Left lung (tissue), 10 donors: ENCODE measurements around the gene MYO7A. TPM values are rescaled to one million over a fixed set of nuclear protein-coding genes. Genes with fewer than 3 reads are reported as not detected.

ENCODE experiments used
- ATAC-seq: fragments of 200-7000 bp; cut with Tn5 transposase; one replicate; pipeline ENCODE4 v1.9.1; 2020; ENCODE audit warnings: moderate library complexity
- DNase-seq, 4 donors: peaks; one replicate each; pipeline ENCODE4 v3.0.0-alpha.2; 2013 to 2020
- H3K27ac ChIP-seq, 2 donors: fragments of 200-600 bp; sonication (generic) in 1 of 2; one replicate each; pipeline versions ENCODE4 v1.5.0 to v1.8.0; 2020 to 2021
- H3K27me3 ChIP-seq, 2 donors: fragments of 200-600 bp; sonication (generic) in 1 of 2; one replicate each; pipeline versions ENCODE4 v1.5.0 to v1.8.0; 2020 to 2021
- H3K36me3 ChIP-seq, 2 donors: fragments of 200-600 bp; sonication (generic) in 1 of 2; one replicate each; pipeline versions ENCODE4 v1.5.0 to v1.8.0; 2020 to 2021
- H3K4me1 ChIP-seq, 2 donors: fragments of 200-600 bp; one replicate each; pipeline ENCODE4 v1.8.0; 2021
- H3K4me3 ChIP-seq, 2 donors: fragments of 200-600 bp; sonication (generic) in 1 of 2; one replicate each; pipeline versions ENCODE4 v1.5.0 to v1.8.0; 2020 to 2021; ENCODE audit warnings: mild to moderate bottlenecking in 1 of 2
- H3K9me3 ChIP-seq, 2 donors: fragments of 200-600 bp; sonication (generic) in 1 of 2; one replicate each; pipeline versions ENCODE4 v1.5.0 to v1.8.0; 2020 to 2021
- intact Hi-C, 2 donors: fragments of 100-400 bp; cut with DNase I; formaldehyde crosslinking; loops; one replicate each; pipeline versions ENCODE4 v1.11.2 to v1.14.2; 2022
- polyA plus RNA-seq, 6 donors: library from polyadenylated mRNA; unstranded; fragments of 120-200 nt; gene quantifications; one replicate each; pipeline ENCODE4 v1.2.1, GENCODE V29; 2013; ENCODE audit not compliant: insufficient read length in 6 of 6
- total RNA-seq, 2 donors: library from RNA; stranded (reverse); fragmentation: NEBNext Ultra II Directional; extraction: Animal tissue kit (Norgen Biotek cat#: 25700); gene quantifications; one replicate each; pipeline ENCODE4 v1.2.1, GENCODE V29; 2021
- TF ChIP-seq, protein P1 (sequence below), 2 donors: fragments of 200-600 bp; sonication (generic) in 1 of 2; IDR thresholded peaks; one replicate each; pipeline versions ENCODE4 v1.5.0 to v1.8.0; 2021; ENCODE audit warnings: antibody characterized with exemption in 2 of 2
- donor health status: DM: no; HTN: yes; CAD: no.
- donor health status: DM: no; HTN: no; CAD: no.

Gene MYO7A
- total and polyA plus RNA-seq, 8 donors: 4.8 to 13.5 (median 5.8) TPM

DNA sequence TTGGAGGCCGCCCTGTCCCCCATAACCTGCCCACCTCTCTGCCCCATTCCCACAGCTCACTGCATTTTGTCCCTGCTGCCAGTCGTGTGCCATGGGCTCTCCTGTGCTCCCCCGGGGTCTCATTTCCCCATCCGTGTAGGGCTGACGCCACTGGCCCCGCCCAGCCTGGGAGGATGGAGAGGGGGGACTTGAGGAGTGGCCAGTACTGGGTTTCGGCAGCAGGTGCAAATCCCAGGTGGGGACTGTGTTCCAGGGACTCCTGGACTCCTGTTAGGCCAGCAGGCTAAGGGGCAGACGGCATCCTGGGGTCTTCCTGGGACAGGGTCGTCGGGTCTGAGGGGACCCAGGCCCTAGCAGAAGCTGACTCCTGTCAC is 1.2 kb upstream of the MYO7A start:
- ATAC-seq: no peak
- TF ChIP-seq, protein P1, sequence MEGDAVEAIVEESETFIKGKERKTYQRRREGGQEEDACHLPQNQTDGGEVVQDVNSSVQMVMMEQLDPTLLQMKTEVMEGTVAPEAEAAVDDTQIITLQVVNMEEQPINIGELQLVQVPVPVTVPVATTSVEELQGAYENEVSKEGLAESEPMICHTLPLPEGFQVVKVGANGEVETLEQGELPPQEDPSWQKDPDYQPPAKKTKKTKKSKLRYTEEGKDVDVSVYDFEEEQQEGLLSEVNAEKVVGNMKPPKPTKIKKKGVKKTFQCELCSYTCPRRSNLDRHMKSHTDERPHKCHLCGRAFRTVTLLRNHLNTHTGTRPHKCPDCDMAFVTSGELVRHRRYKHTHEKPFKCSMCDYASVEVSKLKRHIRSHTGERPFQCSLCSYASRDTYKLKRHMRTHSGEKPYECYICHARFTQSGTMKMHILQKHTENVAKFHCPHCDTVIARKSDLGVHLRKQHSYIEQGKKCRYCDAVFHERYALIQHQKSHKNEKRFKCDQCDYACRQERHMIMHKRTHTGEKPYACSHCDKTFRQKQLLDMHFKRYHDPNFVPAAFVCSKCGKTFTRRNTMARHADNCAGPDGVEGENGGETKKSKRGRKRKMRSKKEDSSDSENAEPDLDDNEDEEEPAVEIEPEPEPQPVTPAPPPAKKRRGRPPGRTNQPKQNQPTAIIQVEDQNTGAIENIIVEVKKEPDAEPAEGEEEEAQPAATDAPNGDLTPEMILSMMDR (IDR thresholded peaks at IDR 0.05): no peak
- Histone ChIP-seq H3K4me3 (peak overlapping the region; percentile 9 to 19), H3K4me1 (peaks cover 16% of the 10 kb centered on the region in 2 donors), H3K27ac (no peak overlapping the region), H3K9me3 (no peaks in the 10 kb centered on the region), H3K27me3 (peaks cover 0 to 28% of the 10 kb centered on the region in 2 donors), H3K36me3 (no peaks in the 10 kb centered on the region)
- intact Hi-C loops: loop anchor here in 1 of 2 donors (5.0 kb wide), 1 partner anchor 60 kb away; no protein-coding TSS in a partner anchor
- peak in 1 of 4 donors; percentile 58 for DNase-seq

GRCh38 chr11:77127235-77127911 is 673 bp upstream of the MYO7A start:
- Histone ChIP-seq H3K4me1 (peaks cover 16% of the 10 kb centered on the region in 2 donors), H3K36me3 (no peaks in the 10 kb centered on the region), H3K27ac (no peak overlapping the region), H3K4me3 (peak overlapping the region; percentile 9 to 19), H3K27me3 (peaks cover 0 to 28% of the 10 kb centered on the region in 2 donors), H3K9me3 (no peaks in the 10 kb centered on the region)
- ATAC-seq: peak; percentile 87
- TF ChIP-seq, protein P1 (IDR thresholded peaks at IDR 0.05): peak; percentile 95 to 100
- intact Hi-C loops: loop anchor here in 1 of 2 donors (5.0 kb wide), 1 partner anchor 60 kb away; no protein-coding TSS in a partner anchor
- peak in 3 of 4 donors; percentile 57 to 87 (median 58) for DNase-seq

GRCh38 chr11:77129069-77129841 is 1.2 kb downstream of the MYO7A start:
- H3K4me1 ChIP-seq: peaks cover 16% of the 10 kb centered on the region in 2 donors
- no peak overlapping the region for H3K27ac ChIP-seq
- DNase-seq (peak in 1 of 4 donors; percentile 60), ATAC-seq (no peak)
- intact Hi-C loops: loop anchor here in 1 of 2 donors (5.0 kb wide), 1 partner anchor 58 kb away; no protein-coding TSS in a partner anchor
- no peaks in the 10 kb centered on the region for H3K9me3 ChIP-seq
- H3K36me3 ChIP-seq: no peaks in the 10 kb centered on the region
- TF ChIP-seq, protein P1 (IDR thresholded peaks at IDR 0.05): no peak
- no peak overlapping the region for H3K4me3 ChIP-seq
- H3K27me3 ChIP-seq: peaks cover 0 to 28% of the 10 kb centered on the region in 2 donors

GRCh38 chr11:77129842-77130756 is 2.1 kb downstream of the MYO7A start:
- H3K9me3 ChIP-seq: no peaks in the 10 kb centered on the region
- no peak for ATAC-seq
- DNase-seq: peak in 1 of 4 donors; percentile 51
- no peak overlapping the region for H3K27ac ChIP-seq
- H3K27me3 ChIP-seq: peaks cover 0 to 28% of the 10 kb centered on the region in 2 donors
- peaks cover 16% of the 10 kb centered on the region in 2 donors for H3K4me1 ChIP-seq
- TF ChIP-seq, protein P1 (IDR thresholded peaks at IDR 0.05): no peak
- H3K36me3 ChIP-seq: no peaks in the 10 kb centered on the region
- no peak overlapping the region for H3K4me3 ChIP-seq
- intact Hi-C loops: loop anchor here in 1 of 2 donors (5.0 kb wide), 1 partner anchor 57 kb away; no protein-coding TSS in a partner anchor
